Mucosa of rectum (tissue), 2 donors: Measurements from ENCODE around the gene FGF16.
A peak's percentile ranks its signal among the peaks of the same experiment; 100 is the strongest.
"Not testable (repeated sequence)": the region's sequence is repeated elsewhere in the genome, so short reads cannot be mapped to it uniquely, and the experiment has no call there.

Source experiments
- H3K27ac ChIP-seq, 2 donors: one replicate each; pipeline ENCODE4 v1.7.0; 2013; ENCODE audit warnings: inconsistent platforms in 2 of 2, low read depth in 2 of 2, low read length in 2 of 2
- H3K27me3 ChIP-seq, 2 donors: one replicate each; pipeline ENCODE4 v1.7.0; 2013; ENCODE audit warnings: low read length in 2 of 2; ENCODE audit not compliant: control insufficient read depth in 2 of 2, insufficient read depth in 2 of 2
- H3K36me3 ChIP-seq, 2 donors: one replicate each; pipeline ENCODE4 v1.7.0; 2013; ENCODE audit warnings: low read length in 2 of 2; ENCODE audit not compliant: control insufficient read depth in 2 of 2, insufficient read depth in 2 of 2
- H3K4me1 ChIP-seq, 2 donors: one replicate each; pipeline ENCODE4 v1.7.0; 2013; ENCODE audit warnings: low read length in 2 of 2, mild to moderate bottlenecking in 1 of 2; ENCODE audit not compliant: control insufficient read depth in 2 of 2, insufficient read depth in 2 of 2
- H3K4me3 ChIP-seq, 2 donors: one replicate each; pipeline ENCODE4 v1.7.0; 2013; ENCODE audit warnings: low read length in 2 of 2
- H3K9ac ChIP-seq, 2 donors: one replicate each; pipeline ENCODE4 v1.7.0; 2013; ENCODE audit warnings: low read length in 2 of 2, low read depth in 1 of 2, mild to moderate bottlenecking in 1 of 2
- H3K9me3 ChIP-seq, 2 donors: one replicate each; pipeline ENCODE4 v1.7.0; 2013; ENCODE audit warnings: low read length in 2 of 2; ENCODE audit not compliant: control insufficient read depth in 2 of 2
- donor health status: healthy.
- donor health status: Normal muscosa, but diverticular disease.

FGF16 gene

DNA sequence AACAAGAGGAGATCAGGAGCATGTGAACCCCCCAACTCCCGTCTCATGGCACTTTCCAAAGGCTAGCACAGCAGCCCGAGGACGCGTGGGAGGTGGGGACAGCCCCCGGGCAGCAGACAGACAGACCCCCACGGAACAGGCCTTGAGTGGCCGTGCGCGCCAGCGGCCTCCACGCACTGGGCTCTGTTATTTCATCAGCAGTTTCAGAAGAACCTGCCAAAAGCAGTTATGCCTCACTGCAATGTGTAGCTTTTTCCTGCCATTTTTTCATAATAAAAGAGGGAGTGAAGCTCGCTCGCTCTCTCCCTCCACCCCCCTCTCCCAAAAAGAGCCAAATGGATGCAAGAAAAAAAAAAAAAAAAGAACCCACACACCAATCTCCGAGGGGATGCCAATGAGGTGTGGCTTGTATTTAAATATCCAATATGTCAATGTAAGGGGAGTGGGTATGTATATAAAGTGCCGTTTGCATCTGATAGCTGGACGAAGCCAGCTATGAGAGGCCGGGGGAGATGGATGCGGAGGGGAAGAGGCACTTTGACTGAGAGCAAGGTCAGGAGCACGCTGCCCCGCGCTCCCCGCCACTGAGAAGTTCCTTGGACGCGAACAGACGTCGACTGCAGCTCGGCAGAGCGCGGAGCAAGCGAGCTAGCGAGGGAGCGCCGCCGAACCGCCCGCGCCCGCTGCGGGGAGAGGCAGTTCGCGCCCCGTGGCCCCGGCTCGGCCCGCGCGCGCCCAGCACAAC, at the start of gene FGF16:
Gene FGF16, plus strand, starts transcription at position 482 of the 745 bp plus-strand sequence. CDS start 286 bp downstream, outside the sequence.
- H3K36me3 ChIP-seq: no peaks in the 10 kb centered on the region
- peaks cover 0 to 2% of the 10 kb centered on the region in 2 donors for H3K4me1 ChIP-seq
- peak within 1 kb of the TSS in 1 of 2 donors; percentile 14 for H3K9ac ChIP-seq
- H3K4me3 ChIP-seq: peak within 1 kb of the TSS; percentile 39 to 48
- no peak within 1 kb of the TSS for H3K27ac ChIP-seq
- no peaks in the 10 kb centered on the region for H3K9me3 ChIP-seq
- H3K27me3 ChIP-seq: peaks cover 0 to 3% of the 10 kb centered on the region in 2 donors

DNA sequence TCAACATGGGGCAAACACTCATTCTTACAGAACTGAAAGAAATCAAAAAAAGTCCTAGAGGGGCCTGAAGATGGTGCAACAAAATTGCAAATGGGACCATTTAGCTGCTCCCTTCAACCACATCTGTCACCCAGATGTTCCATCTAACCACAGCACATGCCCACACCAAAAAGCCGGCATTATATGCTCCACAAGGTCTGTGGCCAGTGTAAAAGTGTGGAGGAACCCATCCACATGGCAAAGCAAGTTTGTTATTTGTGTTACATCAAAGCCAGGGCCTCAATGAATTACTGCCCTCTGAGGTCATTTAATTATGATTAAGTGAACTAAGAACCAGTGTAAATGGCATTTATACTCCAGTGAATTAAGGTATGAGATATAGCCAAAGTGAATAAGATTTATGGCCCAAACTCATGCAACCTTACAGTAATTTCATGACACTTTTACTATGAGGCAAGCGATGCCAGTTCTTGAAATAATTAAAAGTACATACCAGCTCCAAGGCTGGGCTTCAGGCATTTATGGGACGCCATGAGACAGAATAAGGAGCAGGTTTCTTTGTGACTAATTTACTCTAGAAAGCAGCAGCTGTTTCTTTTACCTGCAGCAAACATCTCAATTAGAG, 48.7 kb upstream of the FGF16 start:
- Histone ChIP-seq H3K27me3 (no peaks in the 10 kb centered on the region), H3K36me3 (no peaks in the 10 kb centered on the region), H3K4me1 (no peaks in the 10 kb centered on the region), H3K9me3 (no peaks in the 10 kb centered on the region), H3K4me3 (no peak overlapping the region), H3K9ac (no peak overlapping the region), H3K27ac (no peak overlapping the region)

DNA sequence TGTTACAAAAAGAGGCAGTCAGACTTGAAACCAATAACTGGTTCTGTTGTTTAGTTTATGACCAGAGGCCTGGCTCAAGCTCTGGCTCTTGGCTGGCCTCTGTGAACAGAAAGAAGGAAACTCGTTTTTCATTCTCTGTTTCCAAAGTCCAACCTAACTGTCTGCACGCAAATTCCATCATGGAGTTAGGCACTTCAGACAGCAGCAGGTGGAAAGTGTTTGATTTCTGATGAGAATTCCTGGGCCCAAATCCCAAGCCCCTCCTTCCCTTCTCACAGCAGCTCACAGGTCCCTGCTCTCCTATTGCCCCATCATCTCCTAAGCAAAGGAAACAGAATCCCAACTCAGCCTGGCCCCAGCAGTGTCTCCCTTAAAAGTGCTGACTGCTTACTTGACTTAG, 42.8 kb upstream of the FGF16 start:
- Histone ChIP-seq H3K27me3 (no peaks in the 10 kb centered on the region), H3K9me3 (no peaks in the 10 kb centered on the region), H3K36me3 (no peaks in the 10 kb centered on the region), H3K27ac (no peak overlapping the region), H3K4me3 (no peak overlapping the region), H3K4me1 (no peaks in the 10 kb centered on the region), H3K9ac (no peak overlapping the region)

DNA sequence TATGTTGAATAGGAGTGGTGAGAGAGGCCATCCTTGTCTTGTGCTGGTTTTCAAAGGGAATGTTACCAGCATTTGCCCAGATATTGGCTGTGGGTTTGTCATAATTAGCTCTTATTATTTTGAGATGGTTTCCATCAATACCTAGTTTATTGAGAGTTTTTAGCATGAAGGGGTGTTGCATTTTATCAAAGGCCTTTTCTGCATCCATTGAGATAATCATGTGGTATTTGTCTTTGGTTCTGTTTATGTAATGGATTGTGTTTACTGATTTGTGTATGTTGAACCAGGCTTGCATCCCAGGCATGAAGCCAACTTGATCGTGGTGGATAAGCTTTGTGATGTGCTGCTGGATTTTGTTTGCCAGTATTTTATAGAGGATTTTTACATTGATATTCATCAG, 39.4 kb upstream of the FGF16 start:
- H3K9me3 ChIP-seq, H3K4me3 ChIP-seq, H3K27ac ChIP-seq, H3K27me3 ChIP-seq, H3K4me1 ChIP-seq, H3K9ac ChIP-seq, H3K36me3 ChIP-seq: not testable (repeated sequence)

DNA sequence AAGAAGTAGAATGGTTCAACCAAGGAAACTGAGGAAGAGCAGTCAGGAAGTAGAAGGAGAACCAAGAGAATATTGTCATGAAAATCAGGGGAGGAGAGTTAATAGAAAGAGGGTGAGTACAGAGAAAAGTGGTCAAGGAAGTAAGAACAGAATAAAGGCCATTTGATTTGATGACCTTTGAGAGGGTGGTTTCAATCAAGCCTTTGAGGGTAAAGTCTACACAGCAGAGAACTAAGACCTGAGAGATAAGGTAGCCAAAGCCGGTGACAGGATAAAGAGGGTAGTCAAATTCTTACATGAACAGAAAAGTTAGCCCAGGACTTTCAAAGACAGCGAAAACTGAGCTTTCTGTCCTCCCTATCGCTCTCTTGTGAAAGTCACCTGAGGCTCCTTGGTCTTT, 34.6 kb upstream of the FGF16 start:
- no peaks in the 10 kb centered on the region for H3K9me3 ChIP-seq
- H3K36me3 ChIP-seq: no peaks in the 10 kb centered on the region
- no peak overlapping the region for H3K27ac ChIP-seq
- no peaks in the 10 kb centered on the region for H3K27me3 ChIP-seq
- H3K4me1 ChIP-seq: no peaks in the 10 kb centered on the region
- H3K4me3 ChIP-seq: no peak overlapping the region
- H3K9ac ChIP-seq: no peak overlapping the region

DNA sequence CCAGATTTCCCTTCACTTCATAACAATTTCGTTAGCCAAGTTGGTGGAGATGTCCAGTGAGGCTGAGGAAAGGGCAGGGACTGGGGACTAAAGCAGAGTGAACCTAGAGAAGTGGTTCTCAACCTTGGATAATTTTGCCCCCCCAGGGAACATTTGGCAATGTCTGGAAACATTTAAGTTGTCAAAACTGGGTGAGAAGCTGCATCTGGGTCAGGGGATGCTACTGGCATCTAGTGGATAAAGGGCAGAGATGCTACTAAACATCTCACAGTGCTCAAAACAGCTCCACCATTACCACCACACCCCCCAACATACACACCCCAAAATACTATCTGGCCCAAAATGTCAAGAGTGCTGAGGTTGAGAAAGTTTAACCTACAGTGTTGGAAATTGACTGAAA, 32.0 kb upstream of the FGF16 start:
- H3K27ac ChIP-seq: no peak overlapping the region

DNA sequence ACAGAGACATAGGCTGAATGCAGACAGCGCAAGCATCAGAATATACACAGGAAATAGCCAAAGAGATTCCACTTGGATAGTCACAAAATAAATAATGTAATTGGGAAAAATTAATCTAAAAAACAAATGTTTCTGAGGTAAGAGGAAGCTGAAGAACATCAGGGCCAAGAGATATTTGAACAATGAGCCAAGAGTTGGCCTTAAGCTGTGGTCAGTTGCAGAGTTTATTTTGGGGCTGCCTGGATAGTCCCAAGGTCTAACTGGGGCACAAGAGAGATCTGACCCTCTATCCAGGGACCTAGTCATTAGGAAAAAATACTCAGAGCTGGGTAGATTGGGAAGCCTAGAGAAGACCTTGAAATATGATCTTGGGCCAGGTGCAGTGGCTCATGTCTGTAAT, 31.3 kb upstream of the FGF16 start:
- no peaks in the 10 kb centered on the region for H3K9me3 ChIP-seq
- H3K4me3 ChIP-seq: no peak overlapping the region
- no peak overlapping the region for H3K9ac ChIP-seq
- no peaks in the 10 kb centered on the region for H3K27me3 ChIP-seq
- no peaks in the 10 kb centered on the region for H3K36me3 ChIP-seq
- no peak overlapping the region for H3K27ac ChIP-seq
- H3K4me1 ChIP-seq: no peaks in the 10 kb centered on the region

More for the DNA sequence above, 32.0 kb upstream of the FGF16 start:
- Histone ChIP-seq H3K4me1 (no peaks in the 10 kb centered on the region), H3K4me3 (no peak overlapping the region), H3K9me3 (no peaks in the 10 kb centered on the region), H3K36me3 (no peaks in the 10 kb centered on the region), H3K27me3 (no peaks in the 10 kb centered on the region), H3K9ac (no peak overlapping the region)

DNA sequence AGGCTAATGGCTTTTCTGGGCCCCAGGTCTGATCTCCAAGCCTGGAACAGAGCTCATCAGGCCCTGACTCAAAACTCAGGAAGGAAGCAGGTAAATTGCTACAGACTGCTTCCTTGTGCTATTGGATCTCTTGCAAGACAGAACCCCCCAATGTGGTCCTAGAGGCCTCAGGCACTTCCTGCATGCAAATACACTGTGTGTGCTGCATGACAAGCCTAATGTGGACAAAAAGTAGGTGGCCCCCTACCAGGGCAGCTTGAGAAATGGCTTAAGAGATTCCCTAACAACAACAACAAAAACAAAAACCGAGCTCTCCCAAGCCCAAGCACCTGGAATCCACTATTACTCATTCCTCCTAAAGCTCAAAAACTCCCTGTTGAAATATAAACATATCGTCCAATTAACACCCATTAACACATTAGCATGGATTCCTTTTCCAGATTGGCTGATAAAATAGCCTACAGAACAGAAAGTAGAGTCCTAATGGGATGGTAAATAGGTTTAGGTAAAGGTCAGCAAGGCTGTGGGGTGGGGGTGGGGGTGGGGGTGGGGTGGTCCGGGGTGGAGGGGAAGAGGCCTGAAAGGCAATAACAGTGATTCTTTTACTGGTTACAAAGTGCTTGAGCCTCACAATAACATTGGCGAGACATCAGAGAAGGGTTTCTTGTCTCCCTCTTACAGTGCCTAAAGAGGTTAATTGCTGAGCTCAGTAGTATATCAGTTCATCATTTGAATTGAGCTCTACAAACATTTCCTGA, 24.1 kb upstream of the FGF16 start:
- H3K9me3 ChIP-seq: no peaks in the 10 kb centered on the region
- no peaks in the 10 kb centered on the region for H3K36me3 ChIP-seq
- no peak overlapping the region for H3K4me3 ChIP-seq
- no peak overlapping the region for H3K9ac ChIP-seq
- H3K27ac ChIP-seq: no peak overlapping the region
- no peaks in the 10 kb centered on the region for H3K27me3 ChIP-seq
- no peaks in the 10 kb centered on the region for H3K4me1 ChIP-seq

DNA sequence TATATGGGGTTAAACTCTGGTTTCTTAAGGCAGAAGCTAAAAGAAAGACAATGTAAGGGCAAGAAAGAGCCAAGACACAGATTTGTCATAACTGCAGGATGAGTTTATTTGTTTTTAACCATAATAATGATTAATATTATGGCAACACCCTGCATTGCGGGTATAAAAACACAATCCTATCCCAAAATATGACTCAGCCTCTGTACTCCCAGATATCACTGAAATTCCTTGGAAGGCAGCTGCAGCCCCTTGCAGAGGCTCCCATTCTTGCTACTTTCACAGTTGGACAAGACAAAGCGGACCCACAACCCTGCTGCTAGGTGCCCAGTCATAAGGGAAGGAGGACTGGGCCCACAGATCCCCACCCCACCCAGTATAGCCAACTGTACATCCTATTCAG, 20.4 kb upstream of the FGF16 start:
- no peak overlapping the region for H3K4me3 ChIP-seq
- no peak overlapping the region for H3K9ac ChIP-seq
- no peaks in the 10 kb centered on the region for H3K27me3 ChIP-seq
- no peaks in the 10 kb centered on the region for H3K36me3 ChIP-seq
- no peak overlapping the region for H3K27ac ChIP-seq
- no peaks in the 10 kb centered on the region for H3K9me3 ChIP-seq
- no peaks in the 10 kb centered on the region for H3K4me1 ChIP-seq

DNA sequence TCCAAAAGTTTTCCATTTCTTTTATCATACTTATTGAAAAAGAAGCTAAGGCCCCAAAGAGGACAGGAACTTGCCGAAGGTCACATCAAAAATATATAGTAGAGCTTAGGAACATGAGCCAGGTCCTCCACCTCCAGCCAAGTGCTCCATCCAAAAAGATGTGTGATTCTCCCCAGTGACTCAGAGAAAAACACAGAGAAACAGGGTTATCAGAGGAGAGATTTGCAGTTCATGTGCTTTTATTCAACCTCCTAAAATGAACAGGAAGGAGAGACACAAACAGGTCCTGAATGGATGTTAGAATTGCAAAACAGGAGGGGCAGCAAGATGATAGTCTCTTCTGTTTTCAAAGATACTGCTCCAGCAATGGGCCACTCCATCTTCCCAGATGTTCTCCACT, 19.6 kb upstream of the FGF16 start:
- Histone ChIP-seq H3K27me3 (no peaks in the 10 kb centered on the region), H3K36me3 (no peaks in the 10 kb centered on the region), H3K9ac (no peak overlapping the region), H3K27ac (no peak overlapping the region), H3K9me3 (no peaks in the 10 kb centered on the region), H3K4me1 (no peaks in the 10 kb centered on the region), H3K4me3 (no peak overlapping the region)
